ENCODE measurements around the gene DCLK1.

GRCh38 chr13:35984776-35985453 lies 146.3 kb downstream of the DCLK1 start:
- no peak for TF ChIP-seq CTCF (IDR thresholded peaks at IDR 0.05)
- TF ChIP-seq POLR2A (IDR thresholded peaks at IDR 0.05): no peak
- no peak for TF ChIP-seq EP300 (IDR thresholded peaks at IDR 0.05)

All from suprapubic skin (tissue), 3 donors.